B cell (primary cell): ENCODE measurements around the gene APOBEC4. TPM values are rescaled to one million over a fixed set of nuclear protein-coding genes. Genes with fewer than 3 reads are reported as not detected.

Experiments
- ATAC-seq: fragments of 200-7000 bp; cut with Tn5 transposase; one replicate; pipeline ENCODE4 v1.10.0; 2021; ENCODE audit warnings: low read depth, mild to moderate bottlenecking, moderate number of reproducible peaks, moderate library complexity
- CTCF ChIA-PET: fragments of 350-600 bp; sonication (Branson Sonifier 250); formaldehyde crosslinking; loops from one replicate; lab custom pipeline; 2021; ENCODE audit warnings: antibody characterized with exemption, inconsistent platforms; lab: Charles Lee
- POLR2A ChIA-PET: fragments of 350-600 bp; sonication (Branson Sonifier 250); formaldehyde crosslinking; loops from one replicate; lab custom pipeline; 2021; ENCODE audit warnings: antibody characterized with exemption; lab: Charles Lee
- DNase-seq: peaks from one replicate; pipeline ENCODE4 v3.0.0; 2013
- H2AFZ ChIP-seq: 2 replicates; pipeline ENCODE4 v1.6.1; 2012; ENCODE audit warnings: mild to moderate bottlenecking, low read depth, low read length; ENCODE audit not compliant: insufficient read depth, poor library complexity, severe bottlenecking
- H3K27ac ChIP-seq, 2 donors: 1 replicate in 1 of 2; 2 replicates in 1 of 2; pipeline ENCODE4 v1.5.1; 2012 to 2013; ENCODE audit warnings: low read length in 2 of 2, mild to moderate bottlenecking in 2 of 2, moderate library complexity in 1 of 2
- H3K27me3 ChIP-seq, 4 experiments: fragments of 200-600 bp in 1 of 4; sonication (generic) in 1 of 4; replicated peaks in 1 of 4; 1 replicate in 2 of 4; 2 replicates in 2 of 4; pipeline versions ENCODE4 v1.6.1 to v1.7.0; 2013 to 2016; ENCODE audit warnings: low read length in 3 of 4, mild to moderate bottlenecking in 2 of 4, mixed read lengths in 1 of 4, moderate library complexity in 1 of 4; ENCODE audit not compliant: insufficient read depth in 4 of 4, control insufficient read depth in 3 of 4; ENCODE audit errors: control extremely low read depth in 1 of 4
- H3K36me3 ChIP-seq, 2 experiments: replicated peaks in 1 of 2; 1 replicate in 1 of 2; 2 replicates in 1 of 2; pipeline versions ENCODE4 v1.6.1 to v1.7.1; 2013; ENCODE audit warnings: low read length in 1 of 2; ENCODE audit not compliant: insufficient read depth in 2 of 2, control insufficient read depth in 1 of 2; ENCODE audit errors: control extremely low read depth in 1 of 2, extremely low read depth in 1 of 2
- H3K4me1 ChIP-seq, 2 donors: fragments of 200-600 bp in 1 of 2; sonication (generic) in 1 of 2; 1 replicate in 1 of 2; 2 replicates in 1 of 2; pipeline versions ENCODE4 v1.5.1 to v1.6.1; 2013 to 2017; ENCODE audit warnings: low read length in 2 of 2; ENCODE audit not compliant: control insufficient read depth in 2 of 2, insufficient read depth in 2 of 2
- H3K4me2 ChIP-seq: replicated peaks from 2 replicates; pipeline ENCODE3; 2012; ENCODE audit warnings: mild to moderate bottlenecking, low read depth, low read length; ENCODE audit not compliant: poor library complexity, severe bottlenecking
- H3K4me3 ChIP-seq, 5 experiments: fragments of 200-600 bp in 1 of 5; sonication (generic) in 1 of 5; 1 replicate in 3 of 5; 2 replicates in 2 of 5; pipeline versions ENCODE4 v1.5.1 to v1.7.0; 2011 to 2016; ENCODE audit warnings: low read length in 4 of 5, mild to moderate bottlenecking in 4 of 5, low read depth in 2 of 5, control low read depth in 1 of 5, moderate library complexity in 1 of 5; ENCODE audit not compliant: insufficient read depth in 1 of 5; ENCODE audit errors: control extremely low read depth in 1 of 5, extremely low read depth in 1 of 5
- H3K79me2 ChIP-seq: fragments of 200-600 bp; sonication (generic); one replicate; pipeline ENCODE4 v1.6.0; 2016; ENCODE audit warnings: low read length; ENCODE audit not compliant: control insufficient read depth, insufficient read depth
- H3K9ac ChIP-seq: fragments of 200-600 bp; sonication (generic); 2 replicates; pipeline ENCODE4 v1.6.1; 2017; ENCODE audit warnings: mild to moderate bottlenecking, low read length, moderate library complexity
- H3K9me3 ChIP-seq, 3 donors: one replicate each; pipeline versions ENCODE4 v1.6.1 to v1.7.1; 2013; ENCODE audit warnings: low read length in 2 of 3; ENCODE audit not compliant: control insufficient read depth in 2 of 3, insufficient read depth in 1 of 3; ENCODE audit errors: control extremely low read depth in 1 of 3
- H4K20me1 ChIP-seq: 2 replicates; pipeline ENCODE4 v1.6.0; 2012; ENCODE audit warnings: mild to moderate bottlenecking, low read length; ENCODE audit not compliant: insufficient read depth, control insufficient read depth, poor library complexity, severe bottlenecking
- H3K27ac Mint-ChIP-seq: one replicate; pipeline ENCODE4 v1.8.0; 2021; ENCODE audit warnings: mixed read lengths
- H3K27me3 Mint-ChIP-seq: one replicate; pipeline ENCODE4 v1.8.0; 2021; ENCODE audit warnings: mixed read lengths
- H3K4me1 Mint-ChIP-seq: one replicate; pipeline ENCODE4 v1.8.0; 2021; ENCODE audit warnings: mixed read lengths
- H3K4me3 Mint-ChIP-seq: one replicate; pipeline ENCODE4 v1.8.0; 2021; ENCODE audit warnings: mixed read lengths
- H3K9me3 Mint-ChIP-seq: one replicate; pipeline ENCODE4 v1.8.0; 2022; ENCODE audit warnings: mixed read lengths; ENCODE audit not compliant: insufficient read depth
- EZH2 ChIP-seq: IDR thresholded peaks from 2 replicates; pipeline ENCODE4 v1.6.1; 2012; ENCODE audit warnings: borderline replicate concordance, low read depth, mild to moderate bottlenecking, moderate library complexity, low read length; ENCODE audit not compliant: insufficient read depth, poor library complexity, severe bottlenecking
- intact Hi-C: fragments of 100-400 bp; cut with micrococcal nuclease; formaldehyde crosslinking; loops from one replicate; pipeline ENCODE4 v1.10.0; 2022
- polyA plus RNA-seq: library from polyadenylated mRNA; depleted of rRNA; stranded (reverse); fragments of >200 nt; gene quantifications from 2 replicates; pipeline ENCODE4 v1.2.3, GENCODE V29; 2012
- total RNA-seq, 2 donors: library from RNA; stranded (reverse); fragments of 120-200 nt in 1 of 2; gene quantifications; 1 replicate in 1 of 2; 2 replicates in 1 of 2; pipeline versions ENCODE4 v1.2.3 to v1.2.4, GENCODE V29; 2013 to 2022
- TF ChIP-seq, protein P1 (sequence below): fragments of 200-600 bp; IDR thresholded peaks from one replicate; pipeline ENCODE4 v1.8.0; 2022; ENCODE audit warnings: antibody characterized with exemption, mild to moderate bottlenecking

The APOBEC4 gene
- total and polyA plus RNA-seq, 2 donors (not counting 1 experiment from before 2014, with no cell fraction given): not detected

DNA sequence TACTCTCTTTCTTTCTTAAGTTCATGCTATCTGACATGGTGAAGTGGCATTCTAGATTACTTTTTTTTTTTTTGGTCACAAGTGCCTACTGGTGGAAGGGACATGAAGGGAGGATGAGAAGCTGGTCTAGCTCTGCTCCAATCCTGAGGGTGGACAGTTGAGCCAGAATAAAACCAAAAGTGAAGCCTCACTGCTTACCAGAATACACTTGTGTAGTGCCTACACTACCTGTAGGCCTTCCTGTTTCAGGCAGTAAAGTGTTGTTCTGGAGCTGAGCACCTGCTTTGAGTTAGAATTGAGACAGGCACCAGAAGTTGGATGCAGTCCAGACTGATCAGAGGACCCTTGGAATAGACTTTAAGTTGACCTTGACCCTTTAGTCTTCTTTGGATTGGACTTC, 40.4 kb upstream of the APOBEC4 start:
- Histone ChIP-seq H3K4me1 (no peaks in the 10 kb centered on the region), H3K9ac (no peak overlapping the region), H4K20me1 (no peaks in the 10 kb centered on the region), H3K79me2 (no peaks in the 10 kb centered on the region), H3K36me3 (no peaks in the 10 kb centered on the region), H3K4me2 (no peak overlapping the region), H3K9me3 (no peaks in the 10 kb centered on the region), H3K4me3 (no peak overlapping the region), H2AFZ (no peak overlapping the region), H3K27ac (no peak overlapping the region), H3K27me3 (no peaks in the 10 kb centered on the region)
- intact Hi-C loops: no loop called here
- Mint-ChIP-seq H3K4me3 (no peak overlapping the region), H3K27ac (no peak overlapping the region), H3K27me3 (peaks cover 3% of the 10 kb centered on the region), H3K4me1 (no peaks in the 10 kb centered on the region), H3K9me3 (no peaks in the 10 kb centered on the region)
- TF ChIP-seq, protein P1, sequence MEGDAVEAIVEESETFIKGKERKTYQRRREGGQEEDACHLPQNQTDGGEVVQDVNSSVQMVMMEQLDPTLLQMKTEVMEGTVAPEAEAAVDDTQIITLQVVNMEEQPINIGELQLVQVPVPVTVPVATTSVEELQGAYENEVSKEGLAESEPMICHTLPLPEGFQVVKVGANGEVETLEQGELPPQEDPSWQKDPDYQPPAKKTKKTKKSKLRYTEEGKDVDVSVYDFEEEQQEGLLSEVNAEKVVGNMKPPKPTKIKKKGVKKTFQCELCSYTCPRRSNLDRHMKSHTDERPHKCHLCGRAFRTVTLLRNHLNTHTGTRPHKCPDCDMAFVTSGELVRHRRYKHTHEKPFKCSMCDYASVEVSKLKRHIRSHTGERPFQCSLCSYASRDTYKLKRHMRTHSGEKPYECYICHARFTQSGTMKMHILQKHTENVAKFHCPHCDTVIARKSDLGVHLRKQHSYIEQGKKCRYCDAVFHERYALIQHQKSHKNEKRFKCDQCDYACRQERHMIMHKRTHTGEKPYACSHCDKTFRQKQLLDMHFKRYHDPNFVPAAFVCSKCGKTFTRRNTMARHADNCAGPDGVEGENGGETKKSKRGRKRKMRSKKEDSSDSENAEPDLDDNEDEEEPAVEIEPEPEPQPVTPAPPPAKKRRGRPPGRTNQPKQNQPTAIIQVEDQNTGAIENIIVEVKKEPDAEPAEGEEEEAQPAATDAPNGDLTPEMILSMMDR: no peak
- POLR2A ChIA-PET: no interaction called here
- no peak for DNase-seq
- no peak for ATAC-seq
- CTCF ChIA-PET: interaction anchor here (3.0 kb wide), 1 partner anchor 8 kb away, joined by 17 read pairs; no protein-coding TSS in a partner anchor

DNA sequence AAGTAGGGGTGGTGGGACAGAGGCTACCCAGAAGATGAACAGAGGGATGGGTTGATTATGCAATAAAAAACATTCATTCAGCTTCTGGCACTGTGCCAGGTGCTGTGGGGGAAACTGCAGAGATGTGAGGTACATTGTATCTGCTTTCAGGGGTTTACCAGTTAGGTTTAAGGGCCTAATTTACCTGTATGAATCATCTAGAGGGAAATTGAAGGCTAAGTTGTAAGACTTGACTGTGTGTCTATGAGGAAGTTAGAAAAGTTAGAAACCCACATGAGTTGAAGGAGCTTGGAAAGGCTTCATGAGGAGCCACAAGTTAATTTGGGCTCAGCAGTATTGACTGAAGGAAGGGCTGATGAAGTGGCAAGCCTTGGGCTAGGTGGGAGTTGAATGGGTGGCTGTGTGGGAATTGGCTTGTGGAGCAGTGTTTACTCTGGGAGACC, 36.7 kb upstream of the APOBEC4 start:
- intact Hi-C loops: loop anchor here (10.0 kb wide), 1 partner anchor 225 kb away; no protein-coding TSS in a partner anchor
- no peaks in the 10 kb centered on the region for H3K9me3 ChIP-seq
- H3K4me3 Mint-ChIP-seq: no peak overlapping the region
- ChIA-PET POLR2A (no interaction called here), CTCF (interaction anchor here (1.6 kb wide), 1 partner anchor 226 kb away, joined by 6 read pairs; no protein-coding TSS in a partner anchor)
- no peak overlapping the region for H2AFZ ChIP-seq
- H3K9ac ChIP-seq: no peak overlapping the region
- H4K20me1 ChIP-seq: no peaks in the 10 kb centered on the region
- H3K4me3 ChIP-seq: no peak overlapping the region
- H3K27ac Mint-ChIP-seq: no peak overlapping the region
- peaks cover 12% of the 10 kb centered on the region for H3K27me3 Mint-ChIP-seq
- H3K27ac ChIP-seq: no peak overlapping the region
- no peaks in the 10 kb centered on the region for H3K9me3 Mint-ChIP-seq
- no peaks in the 10 kb centered on the region for H3K79me2 ChIP-seq
- H3K4me1 ChIP-seq: no peaks in the 10 kb centered on the region
- TF ChIP-seq, protein P1: no peak
- TF ChIP-seq EZH2: no peak
- no peaks in the 10 kb centered on the region for H3K4me1 Mint-ChIP-seq
- ATAC-seq: no peak
- no peak overlapping the region for H3K4me2 ChIP-seq
- no peak for DNase-seq
- H3K36me3 ChIP-seq: no peaks in the 10 kb centered on the region
- H3K27me3 ChIP-seq: no peaks in the 10 kb centered on the region
